Measurements from ENCODE around the gene CAP2. TPM values are rescaled to one million over a fixed set of nuclear protein-coding genes. Genes with fewer than 3 reads are reported as not detected.

The CAP2 gene
- total RNA-seq, 1 donor from 2014 or later, result 15.5 TPM

- no peaks in the 10 kb centered on the region for H3K9me3 Mint-ChIP-seq (ENCODE audit: low read depth)
- no peaks in the 10 kb centered on the region for H3K36me3 Mint-ChIP-seq (ENCODE audit: insufficient read depth)
- peaks cover under 1% of the 10 kb centered on the region for H3K4me1 Mint-ChIP-seq (ENCODE audit: low read depth)
- no peaks in the 10 kb centered on the region for H3K27me3 Mint-ChIP-seq
- TF ChIP-seq CTCF (IDR thresholded peaks at IDR 0.05; ENCODE audit: unreplicated experiment), result no peak
- no peak for DNase-seq (ENCODE audit: low spot score, unreplicated experiment)
- no peak overlapping the region for H3K27ac Mint-ChIP-seq
- H3K4me3 Mint-ChIP-seq (ENCODE audit: low read depth), result no peak overlapping the region
Observed at GRCh38 chr6:17596085-17596484, 202.7 kb downstream of the CAP2 start.

- TF ChIP-seq CTCF (IDR thresholded peaks at IDR 0.05; ENCODE audit: unreplicated experiment), result peak; percentile 55
- H3K4me3 Mint-ChIP-seq (ENCODE audit: low read depth), result peak within 1 kb of the TSS; percentile 76
- no peaks in the 10 kb centered on the region for H3K9me3 Mint-ChIP-seq (ENCODE audit: low read depth)
- H3K4me1 Mint-ChIP-seq (ENCODE audit: low read depth), result peaks cover 13% of the 10 kb centered on the region
- H3K27ac Mint-ChIP-seq, result peak within 1 kb of the TSS; percentile 94
- peaks cover 5% of the 10 kb centered on the region for H3K36me3 Mint-ChIP-seq (ENCODE audit: insufficient read depth)
- peak; percentile 88 for DNase-seq (ENCODE audit: low spot score, unreplicated experiment)
- H3K27me3 Mint-ChIP-seq, result no peaks in the 10 kb centered on the region
Observed at GRCh38 chr6:17599877-17600526, 206.6 kb downstream of the CAP2 start, which contains the start of gene FAM8A1. Gene FAM8A1 (plus strand): TSS chr6:17600302. CDS start chr6:17600410, 108 bp downstream.

- peak overlapping the region; percentile 80 for H3K27ac Mint-ChIP-seq
- H3K9me3 Mint-ChIP-seq (ENCODE audit: low read depth), result no peaks in the 10 kb centered on the region
- peak overlapping the region; percentile 76 for H3K4me3 Mint-ChIP-seq (ENCODE audit: low read depth)
- no peaks in the 10 kb centered on the region for H3K27me3 Mint-ChIP-seq
- DNase-seq (ENCODE audit: low spot score, unreplicated experiment), result peak; percentile 53
- no peak for TF ChIP-seq CTCF (IDR thresholded peaks at IDR 0.05; ENCODE audit: unreplicated experiment)
- peaks cover 9% of the 10 kb centered on the region for H3K36me3 Mint-ChIP-seq (ENCODE audit: insufficient read depth)
- peaks cover 13% of the 10 kb centered on the region for H3K4me1 Mint-ChIP-seq (ENCODE audit: low read depth)
Observed at GRCh38 chr6:17600527-17601385, 207.4 kb downstream of the CAP2 start.

- no peaks in the 10 kb centered on the region for H3K27me3 Mint-ChIP-seq
- peaks cover 11% of the 10 kb centered on the region for H3K36me3 Mint-ChIP-seq (ENCODE audit: insufficient read depth)
- peak overlapping the region; percentile 76 for H3K4me3 Mint-ChIP-seq (ENCODE audit: low read depth)
- H3K27ac Mint-ChIP-seq, result peak overlapping the region; percentile 80
- no peak for TF ChIP-seq CTCF (IDR thresholded peaks at IDR 0.05; ENCODE audit: unreplicated experiment)
- H3K9me3 Mint-ChIP-seq (ENCODE audit: low read depth), result no peaks in the 10 kb centered on the region
- no peak for DNase-seq (ENCODE audit: low spot score, unreplicated experiment)
- H3K4me1 Mint-ChIP-seq (ENCODE audit: low read depth), result peaks cover 13% of the 10 kb centered on the region
Observed at GRCh38 chr6:17601386-17601703, 207.9 kb downstream of the CAP2 start.

- no peaks in the 10 kb centered on the region for H3K27me3 Mint-ChIP-seq
- H3K9me3 Mint-ChIP-seq (ENCODE audit: low read depth), result no peaks in the 10 kb centered on the region
- H3K27ac Mint-ChIP-seq, result no peak overlapping the region
- H3K36me3 Mint-ChIP-seq (ENCODE audit: insufficient read depth), result peaks cover 15% of the 10 kb centered on the region
- peak overlapping the region; percentile 11 for H3K4me3 Mint-ChIP-seq (ENCODE audit: low read depth)
- peaks cover 13% of the 10 kb centered on the region for H3K4me1 Mint-ChIP-seq (ENCODE audit: low read depth)
- TF ChIP-seq CTCF (IDR thresholded peaks at IDR 0.05; ENCODE audit: unreplicated experiment), result no peak
- DNase-seq (ENCODE audit: low spot score, unreplicated experiment), result no peak
Observed at GRCh38 chr6:17602888-17603287, 209.5 kb downstream of the CAP2 start.
